Bronchial epithelial cell (primary cell): ENCODE measurements around the gene SURF2. TPM values are rescaled to one million over a fixed set of nuclear protein-coding genes. Genes with fewer than 3 reads are reported as not detected.
"Not testable (repeated sequence)": the region's sequence is repeated elsewhere in the genome, so short reads cannot be mapped to it uniquely, and the experiment has no call there.

Experiments used
- DNase-seq: peaks from one replicate; pipeline ENCODE4 v3.0.0-alpha.2; 2010; ENCODE audit warnings: low read depth
- FAIRE-seq: peaks from 2 replicates; lab custom pipeline; 2011; peaks lifted over from hg19 to GRCh38; lab: Jason Lieb, UNC
- H3K27me3 ChIP-seq: 2 replicates; pipeline ENCODE4 v1.5.1; 2011; ENCODE audit warnings: low read length; ENCODE audit not compliant: control insufficient read depth, insufficient read depth
- H3K36me3 ChIP-seq: 2 replicates; pipeline ENCODE4 v1.5.1; 2011; ENCODE audit warnings: low read length; ENCODE audit not compliant: control insufficient read depth, insufficient read depth
- H3K4me3 ChIP-seq: 2 replicates; pipeline ENCODE4 v1.5.1; 2011; ENCODE audit warnings: mild to moderate bottlenecking, low read depth, low read length, control low read depth
- total RNA-seq: library from RNA; depleted of rRNA; stranded (reverse); fragments of >200 nt; gene quantifications from 2 replicates; pipeline ENCODE4 v1.2.1, GENCODE V29; 2014
- TF ChIP-seq, protein P1 (sequence below): IDR thresholded peaks from 2 replicates; pipeline ENCODE4 v1.5.1; 2011; ENCODE audit warnings: mild to moderate bottlenecking, moderate library complexity, low read length, control low read depth, inconsistent platforms; ENCODE audit not compliant: insufficient read depth, severe bottlenecking

The SURF2 gene
- total RNA-seq, 1 donor from 2014 or later: 46.6 TPM

DNA sequence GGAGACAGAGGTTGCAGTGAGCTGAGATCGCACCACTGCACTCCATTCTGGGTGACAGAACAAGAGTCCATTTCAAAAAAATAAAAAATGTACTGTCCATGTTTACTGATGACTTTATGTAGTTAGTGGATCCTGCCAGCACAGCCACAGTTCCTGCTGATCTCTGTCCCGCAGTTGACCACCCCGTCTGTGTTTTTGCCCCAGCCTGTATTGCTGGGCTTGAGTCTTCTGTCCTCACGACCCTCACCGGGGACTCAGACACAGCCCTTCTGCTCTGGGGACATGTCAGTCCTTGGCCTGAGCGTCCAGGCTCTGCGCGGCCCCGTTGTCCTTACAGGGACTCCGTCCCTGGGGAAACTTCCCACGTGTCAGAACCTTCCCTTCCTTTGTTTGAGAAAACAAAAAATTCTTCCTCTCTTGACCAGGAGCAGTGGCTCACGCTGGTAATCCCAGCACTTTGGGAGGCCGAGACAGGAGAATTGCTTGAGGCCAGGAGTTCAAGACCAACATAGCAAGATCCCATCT lies 34.9 kb upstream of the SURF2 start:
- FAIRE-seq (no peak), DNase-seq (no peak)
- H3K36me3 ChIP-seq: no peaks in the 10 kb centered on the region
- H3K4me3 ChIP-seq: no peak overlapping the region
- H3K27me3 ChIP-seq: no peaks in the 10 kb centered on the region
- TF ChIP-seq, protein P1, sequence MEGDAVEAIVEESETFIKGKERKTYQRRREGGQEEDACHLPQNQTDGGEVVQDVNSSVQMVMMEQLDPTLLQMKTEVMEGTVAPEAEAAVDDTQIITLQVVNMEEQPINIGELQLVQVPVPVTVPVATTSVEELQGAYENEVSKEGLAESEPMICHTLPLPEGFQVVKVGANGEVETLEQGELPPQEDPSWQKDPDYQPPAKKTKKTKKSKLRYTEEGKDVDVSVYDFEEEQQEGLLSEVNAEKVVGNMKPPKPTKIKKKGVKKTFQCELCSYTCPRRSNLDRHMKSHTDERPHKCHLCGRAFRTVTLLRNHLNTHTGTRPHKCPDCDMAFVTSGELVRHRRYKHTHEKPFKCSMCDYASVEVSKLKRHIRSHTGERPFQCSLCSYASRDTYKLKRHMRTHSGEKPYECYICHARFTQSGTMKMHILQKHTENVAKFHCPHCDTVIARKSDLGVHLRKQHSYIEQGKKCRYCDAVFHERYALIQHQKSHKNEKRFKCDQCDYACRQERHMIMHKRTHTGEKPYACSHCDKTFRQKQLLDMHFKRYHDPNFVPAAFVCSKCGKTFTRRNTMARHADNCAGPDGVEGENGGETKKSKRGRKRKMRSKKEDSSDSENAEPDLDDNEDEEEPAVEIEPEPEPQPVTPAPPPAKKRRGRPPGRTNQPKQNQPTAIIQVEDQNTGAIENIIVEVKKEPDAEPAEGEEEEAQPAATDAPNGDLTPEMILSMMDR: no peak

GRCh38 chr9:133322701-133323100 lies 33.6 kb upstream of the SURF2 start:
- Histone ChIP-seq H3K4me3 (no peak overlapping the region), H3K36me3 (no peaks in the 10 kb centered on the region), H3K27me3 (no peaks in the 10 kb centered on the region)
- TF ChIP-seq, protein P1: no peak
- no peak for FAIRE-seq
- no peak for DNase-seq

GRCh38 chr9:133323211-133323610 lies 33.1 kb upstream of the SURF2 start:
- FAIRE-seq: no peak
- TF ChIP-seq, protein P1: no peak
- H3K4me3 ChIP-seq: no peak overlapping the region
- no peaks in the 10 kb centered on the region for H3K27me3 ChIP-seq
- DNase-seq: no peak
- H3K36me3 ChIP-seq: no peaks in the 10 kb centered on the region

DNA sequence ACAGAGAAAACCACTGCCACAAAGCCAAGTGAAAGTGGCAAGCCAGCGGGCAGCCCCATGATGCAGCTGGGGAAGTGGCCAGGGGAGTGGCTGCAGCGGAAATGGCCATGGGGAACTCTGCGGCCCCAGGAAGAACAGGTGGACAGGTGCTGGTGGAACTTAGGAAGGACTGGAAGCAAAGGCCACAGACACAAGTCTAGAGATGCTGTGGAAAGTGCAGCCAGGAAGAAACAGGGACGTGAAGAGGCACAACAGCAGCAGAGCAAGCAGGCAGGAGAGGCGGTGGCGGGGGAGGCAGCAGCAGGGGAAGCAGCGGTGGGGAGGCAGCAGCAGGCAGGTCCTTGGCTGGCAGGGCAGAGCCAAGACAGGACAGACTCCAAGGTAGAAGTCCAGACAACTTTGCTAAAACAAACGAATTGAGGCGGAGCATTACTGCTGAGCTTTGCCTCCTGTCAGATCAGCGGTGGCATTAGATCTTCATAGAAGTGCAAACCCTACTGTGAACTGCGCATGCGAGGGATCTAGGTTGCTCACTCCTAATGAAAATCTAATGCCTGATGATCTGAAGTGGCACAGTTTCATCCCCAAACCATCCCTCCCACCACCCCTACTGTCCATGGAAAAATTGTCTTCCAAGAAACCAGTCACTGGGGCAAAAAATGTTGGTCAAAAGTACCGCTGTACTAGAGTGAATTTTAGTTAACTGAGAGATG lies 32.2 kb upstream of the SURF2 start:
- Histone ChIP-seq H3K4me3 (no peak overlapping the region), H3K36me3 (no peaks in the 10 kb centered on the region), H3K27me3 (no peaks in the 10 kb centered on the region)
- TF ChIP-seq, protein P1: no peak
- DNase-seq: no peak
- no peak for FAIRE-seq

GRCh38 chr9:133327021-133327420 lies 29.3 kb upstream of the SURF2 start:
- H3K36me3 ChIP-seq, FAIRE-seq, DNase-seq, H3K4me3 ChIP-seq, H3K27me3 ChIP-seq: not testable (repeated sequence)

- TF ChIP-seq, protein P1: no peak
- DNase-seq: no peak
- H3K4me3 ChIP-seq: no peak overlapping the region
- peaks cover 11% of the 10 kb centered on the region for H3K36me3 ChIP-seq
- peak; percentile 73 for FAIRE-seq
- H3K27me3 ChIP-seq: no peaks in the 10 kb centered on the region
Observed at GRCh38 chr9:133327834-133328484, 28.4 kb upstream of the SURF2 start.
